Adrenal gland (tissue), 12 donors: ENCODE data around the gene ACTN1. TPM values are rescaled to one million over a fixed set of nuclear protein-coding genes. Genes with fewer than 3 reads are reported as not detected.

Experiments
- DNase-seq, 7 donors: peaks; one replicate each; pipeline ENCODE4 v3.0.0-alpha.2; 2019 to 2020
- H3K27ac ChIP-seq, 5 donors: fragments of 200-600 bp; sonication (generic) in 4 of 5; 1 replicate in 3 of 5; 2 replicates in 2 of 5; pipeline versions ENCODE4 v1.5.1 to v1.8.0; 2016 to 2020; ENCODE audit warnings: mild to moderate bottlenecking in 1 of 5
- H3K27me3 ChIP-seq: fragments of 200-600 bp; 2 replicates; pipeline ENCODE4 v1.8.0; 2021
- H3K36me3 ChIP-seq, 2 donors: fragments of 200-600 bp; replicated peaks in 1 of 2; 1 replicate in 1 of 2; 2 replicates in 1 of 2; pipeline versions ENCODE4 v1.5.1 to v1.8.0; 2018 to 2022
- H3K4me1 ChIP-seq, 2 donors: fragments of 200-600 bp; replicated peaks in 1 of 2; 1 replicate in 1 of 2; 2 replicates in 1 of 2; pipeline versions ENCODE4 v1.5.1 to v1.8.0; 2018 to 2021
- H3K4me3 ChIP-seq, 4 donors: fragments of 200-600 bp; sonication (generic) in 3 of 4; one replicate each; pipeline ENCODE4 v1.5.1; 2016 to 2018
- H3K9me3 ChIP-seq, 3 donors: fragments of 200-600 bp; sonication (generic) in 1 of 3; replicated peaks in 1 of 3; 1 replicate in 2 of 3; 2 replicates in 1 of 3; pipeline versions ENCODE4 v1.5.1 to v1.8.0; 2016 to 2021
- CTCF ChIP-seq, 6 experiments: fragments of 450-650 bp in 4 of 6; fragments of 200-600 bp in 2 of 6; sonication (generic) in 1 of 6; IDR thresholded peaks; 1 replicate in 5 of 6; 2 replicates in 1 of 6; pipeline versions ENCODE4 v1.5.1 to v1.8.0; 2016 to 2021; ENCODE audit warnings: antibody characterized with exemption in 6 of 6, mild to moderate bottlenecking in 2 of 6, moderate library complexity in 1 of 6
- POLR2A ChIP-seq, 2 donors: fragments of 450-650 bp; IDR thresholded peaks; one replicate each; pipeline ENCODE4 v1.6.1; 2017; ENCODE audit warnings: antibody characterized with exemption in 2 of 2, mild to moderate bottlenecking in 2 of 2, moderate library complexity in 1 of 2
- WGBS, 4 donors: extraction: QIAGEN DNeasy Blood & Tissue Kit in 2 of 4; methylation state at CpG; one replicate each; pipeline versions ENCODE4 v1.1.5 to v1.1.7; 2013 to 2017; 5-methylcytosine and 5-hydroxymethylcytosine counted together
- intact Hi-C, 2 donors: fragments of 100-400 bp; cut with DNase I; formaldehyde crosslinking; loops; one replicate each; pipeline versions ENCODE4 v1.14.1 to v1.15.0; 2022 to 2023
- polyA plus RNA-seq, 3 donors: library from polyadenylated mRNA; stranded (reverse); fragments of 200-250 nt in 2 of 3; fragments of 350-450 nt in 1 of 3; fragmentation: Illumina TruSeq in 1 of 3; extraction: RNeasy Lipid Tissue Mini Kit (QIAGEN cat#74804) in 1 of 3; gene quantifications; one replicate each; pipeline ENCODE4 v1.2.3, GENCODE V29; 2013 to 2014
- total RNA-seq, 9 donors: library from RNA; depleted of rRNA in 4 of 9; stranded (reverse); fragments of >200 nt in 4 of 9; fragments of 120-200 nt in 1 of 9; fragmentation: NEBNext Ultra II Directional in 1 of 9; extraction: Animal tissue kit (Norgen Biotek cat#: 25700) in 1 of 9; gene quantifications; one replicate each; pipeline versions ENCODE4 v1.1.0 to v1.2.4, GENCODE V29; 2013 to 2023
- donor health status: healthy with polysubstance abuse.
- donor health status: Bipolar disorder and iron deficiency.
- donor health status: DM: yes; HTN: yes; CAD: no.
- donor health status: DM: no; HTN: no; CAD: no.
- donor health status: DM: no; HTN: no; CAD: no.
- donor health status: DM: yes; HTN: yes; CAD: no.

Gene ACTN1
- total and polyA plus RNA-seq, 12 donors, result 11.6 to 180 (median 74.3) TPM

GRCh38 chr14:69010648-69011047 lies 31.5 kb upstream of the ACTN1 start:
- no peak overlapping the region for H3K27ac ChIP-seq
- H3K4me3 ChIP-seq, result no peak overlapping the region
- no peak for DNase-seq
- 71 to 84% (median 83%) methylated on average over 1 of the region's 1 CpG for WGBS, 4 donors
- TF ChIP-seq CTCF (IDR thresholded peaks at IDR 0.05) (no peak), POLR2A (IDR thresholded peaks at IDR 0.05) (no peak)
- peaks cover 0 to 5% of the 10 kb centered on the region in 2 donors for H3K4me1 ChIP-seq
- H3K36me3 ChIP-seq, result no peaks in the 10 kb centered on the region
- H3K27me3 ChIP-seq, result no peaks in the 10 kb centered on the region
- H3K9me3 ChIP-seq, result no peaks in the 10 kb centered on the region
- intact Hi-C loops, result no loop called here

GRCh38 chr14:69008421-69008884 lies 29.4 kb upstream of the ACTN1 start:
- H3K36me3 ChIP-seq, result no peaks in the 10 kb centered on the region
- no peak overlapping the region for H3K4me3 ChIP-seq
- WGBS, 4 donors, result 44 to 83% (median 67%) methylated on average over 1 of the region's 1 CpG
- H3K27me3 ChIP-seq, result no peaks in the 10 kb centered on the region
- DNase-seq, result peak in 1 of 7 donors; percentile 45
- no peaks in the 10 kb centered on the region for H3K9me3 ChIP-seq
- intact Hi-C loops, result no loop called here
- TF ChIP-seq POLR2A (IDR thresholded peaks at IDR 0.05) (no peak), CTCF (IDR thresholded peaks at IDR 0.05) (no peak)
- peaks cover 0 to 10% of the 10 kb centered on the region in 2 donors for H3K4me1 ChIP-seq
- peak overlapping the region in 1 of 5 donors; percentile 5 for H3K27ac ChIP-seq

- H3K27ac ChIP-seq, result peak overlapping the region in 2 of 5 donors; percentile 55 to 74
- no peak for DNase-seq
- H3K27me3 ChIP-seq, result no peaks in the 10 kb centered on the region
- intact Hi-C loops, result no loop called here
- no peaks in the 10 kb centered on the region for H3K36me3 ChIP-seq
- H3K4me3 ChIP-seq, result no peak overlapping the region
- H3K9me3 ChIP-seq, result no peaks in the 10 kb centered on the region
- 89 to 96% (median 95%) methylated on average over 5 of the region's 5 CpGs for WGBS, 4 donors
- H3K4me1 ChIP-seq, result peaks cover 0 to 10% of the 10 kb centered on the region in 2 donors
- TF ChIP-seq POLR2A (IDR thresholded peaks at IDR 0.05), result no peak
- no peak for TF ChIP-seq CTCF (IDR thresholded peaks at IDR 0.05)
Observed at GRCh38 chr14:69006346-69006745, 27.2 kb upstream of the ACTN1 start.

GRCh38 chr14:69005432-69006148 lies 26.5 kb upstream of the ACTN1 start:
- Histone ChIP-seq H3K36me3 (no peaks in the 10 kb centered on the region), H3K9me3 (no peaks in the 10 kb centered on the region), H3K27ac (peak overlapping the region in 2 of 5 donors; percentile 55 to 74), H3K4me3 (no peak overlapping the region), H3K27me3 (no peaks in the 10 kb centered on the region), H3K4me1 (peaks cover 0 to 10% of the 10 kb centered on the region in 2 donors)
- TF ChIP-seq CTCF (IDR thresholded peaks at IDR 0.05) (no peak), POLR2A (IDR thresholded peaks at IDR 0.05) (no peak)
- intact Hi-C loops, result no loop called here
- peak; percentile 75 to 94 (median 87) for DNase-seq
- 40 to 50% (median 47%) methylated on average over 10 to 11 of the region's 11 CpGs for WGBS, 4 donors
